Epithelial cell of proximal tubule (primary cell): ENCODE data around the gene FBXO27. TPM values are rescaled to one million over a fixed set of nuclear protein-coding genes. Genes with fewer than 3 reads are reported as not detected.
"Not testable (repeated sequence)": the region's sequence is repeated elsewhere in the genome, so short reads cannot be mapped to it uniquely, and the experiment has no call there.

Source experiments
- DNase-seq: peaks from one replicate; pipeline ENCODE4 v3.0.0-alpha.2; 2011; ENCODE audit warnings: low read depth
- H3K4me3 ChIP-seq: 2 replicates; pipeline ENCODE4 v1.5.1; 2011; ENCODE audit warnings: low read depth, mild to moderate bottlenecking, low read length
- total RNA-seq: library from RNA; depleted of rRNA; stranded (reverse); fragments of >200 nt; gene quantifications from 2 replicates; pipeline ENCODE4 v1.2.3, GENCODE V29; 2015
- TF ChIP-seq, protein P1 (sequence below): conservative IDR thresholded peaks from 2 replicates; pipeline ENCODE4 v1.5.1; 2012; ENCODE audit warnings: low read depth, mild to moderate bottlenecking, low read length

FBXO27 gene
- total RNA-seq, 1 donor from 2014 or later, result 14.3 TPM

DNA sequence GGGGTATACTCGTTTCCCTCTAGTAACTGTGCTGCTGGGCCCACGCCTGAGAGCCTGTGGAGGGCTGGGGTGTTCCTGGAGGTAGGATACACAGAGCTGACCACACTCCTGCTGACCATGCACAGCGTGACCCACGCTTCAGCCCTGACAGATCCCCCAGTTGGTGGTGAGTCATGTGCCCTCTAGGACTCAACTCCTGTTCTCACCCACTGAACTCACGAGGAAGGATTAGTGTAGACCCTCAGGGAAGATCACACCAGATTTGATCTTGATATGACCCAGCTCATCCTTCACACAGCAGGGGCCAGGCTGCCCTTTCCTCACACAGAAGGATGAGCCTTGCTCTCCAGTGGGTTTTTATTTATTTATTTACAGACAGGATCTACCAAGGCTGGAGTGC lies 38.5 kb upstream of the FBXO27 start:
- TF ChIP-seq, protein P1, sequence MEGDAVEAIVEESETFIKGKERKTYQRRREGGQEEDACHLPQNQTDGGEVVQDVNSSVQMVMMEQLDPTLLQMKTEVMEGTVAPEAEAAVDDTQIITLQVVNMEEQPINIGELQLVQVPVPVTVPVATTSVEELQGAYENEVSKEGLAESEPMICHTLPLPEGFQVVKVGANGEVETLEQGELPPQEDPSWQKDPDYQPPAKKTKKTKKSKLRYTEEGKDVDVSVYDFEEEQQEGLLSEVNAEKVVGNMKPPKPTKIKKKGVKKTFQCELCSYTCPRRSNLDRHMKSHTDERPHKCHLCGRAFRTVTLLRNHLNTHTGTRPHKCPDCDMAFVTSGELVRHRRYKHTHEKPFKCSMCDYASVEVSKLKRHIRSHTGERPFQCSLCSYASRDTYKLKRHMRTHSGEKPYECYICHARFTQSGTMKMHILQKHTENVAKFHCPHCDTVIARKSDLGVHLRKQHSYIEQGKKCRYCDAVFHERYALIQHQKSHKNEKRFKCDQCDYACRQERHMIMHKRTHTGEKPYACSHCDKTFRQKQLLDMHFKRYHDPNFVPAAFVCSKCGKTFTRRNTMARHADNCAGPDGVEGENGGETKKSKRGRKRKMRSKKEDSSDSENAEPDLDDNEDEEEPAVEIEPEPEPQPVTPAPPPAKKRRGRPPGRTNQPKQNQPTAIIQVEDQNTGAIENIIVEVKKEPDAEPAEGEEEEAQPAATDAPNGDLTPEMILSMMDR, result no peak
- no peak overlapping the region for H3K4me3 ChIP-seq
- DNase-seq, result no peak

DNA sequence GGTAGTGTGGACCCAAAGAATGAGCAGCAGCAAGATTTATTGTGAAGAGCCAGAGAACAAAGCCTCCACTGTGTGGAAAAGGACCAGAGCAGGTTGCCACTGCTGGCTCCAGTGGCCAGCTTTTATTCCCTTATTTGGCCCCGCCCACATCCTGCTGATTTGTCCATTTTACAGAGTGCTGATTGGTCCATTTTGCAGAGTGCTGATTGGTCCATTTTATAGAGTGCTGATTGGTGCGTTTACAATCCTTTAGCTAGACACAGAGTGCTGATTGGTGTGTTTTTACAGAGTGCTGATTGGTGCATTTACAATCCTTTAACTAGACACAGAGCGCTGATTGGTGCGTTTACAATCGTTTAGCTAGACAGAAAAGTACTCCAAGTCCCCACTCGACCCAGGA lies 35.9 kb upstream of the FBXO27 start:
- DNase-seq, H3K4me3 ChIP-seq: not testable (repeated sequence)

DNA sequence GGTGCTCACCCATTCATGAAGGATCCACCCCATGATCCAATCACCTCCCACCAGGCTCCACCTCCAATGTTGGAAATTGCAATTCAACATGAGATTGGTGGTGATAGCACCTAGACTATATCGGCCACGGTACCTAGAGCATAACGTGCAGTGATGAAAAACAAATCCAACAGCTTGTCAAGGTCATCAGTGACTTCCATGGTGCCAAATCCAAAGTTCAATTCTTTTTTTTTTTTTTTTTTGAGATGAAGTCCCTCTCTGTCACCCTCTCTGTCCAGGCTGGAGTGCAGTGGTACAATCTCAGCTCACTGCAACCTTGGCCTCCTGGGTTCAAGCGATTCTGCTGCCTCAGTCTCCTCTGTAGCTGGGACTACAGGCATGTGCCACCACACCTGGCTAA lies 34.8 kb upstream of the FBXO27 start:
- DNase-seq, result no peak
- TF ChIP-seq, protein P1, result no peak
- H3K4me3 ChIP-seq, result no peak overlapping the region

DNA sequence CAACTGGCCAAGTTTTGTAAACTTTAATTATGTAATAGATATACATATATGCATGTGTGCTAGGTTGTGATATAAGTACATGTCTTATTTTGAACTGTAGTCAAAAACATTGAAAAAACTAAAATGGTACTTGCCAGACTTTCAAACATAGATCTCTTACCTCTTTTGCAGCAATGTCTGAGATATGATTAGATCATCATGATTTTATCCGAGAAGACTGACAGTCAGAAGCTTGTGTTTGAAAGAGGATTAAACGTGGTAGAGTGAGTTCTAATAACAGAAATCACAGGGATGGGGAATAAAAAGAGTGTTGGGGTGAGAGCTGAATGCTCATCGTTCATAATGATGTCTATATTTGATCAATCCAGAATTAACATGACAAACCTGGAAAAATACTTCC lies 33.6 kb upstream of the FBXO27 start:
- no peak overlapping the region for H3K4me3 ChIP-seq
- TF ChIP-seq, protein P1, result no peak
- no peak for DNase-seq

DNA sequence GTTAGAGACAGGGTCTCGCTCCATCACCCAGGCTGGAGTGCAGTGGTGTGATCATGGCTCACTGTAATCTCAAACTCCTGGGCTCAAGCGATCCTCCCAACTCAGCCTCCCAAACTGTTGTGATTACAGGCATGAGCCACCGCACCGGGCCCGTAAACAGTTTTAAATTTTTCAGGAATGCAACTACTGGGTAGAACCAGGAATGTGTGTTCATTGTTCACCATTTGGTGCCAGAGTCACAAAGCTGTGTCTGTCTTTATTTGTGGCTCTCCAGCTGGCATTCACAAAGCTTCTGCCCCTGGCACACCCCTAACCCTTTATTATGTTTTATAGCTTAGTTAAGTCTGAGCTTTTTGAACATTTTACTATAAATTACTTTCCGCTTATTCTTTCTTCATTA lies 32.1 kb upstream of the FBXO27 start:
- TF ChIP-seq, protein P1, result no peak
- no peak overlapping the region for H3K4me3 ChIP-seq

DNA sequence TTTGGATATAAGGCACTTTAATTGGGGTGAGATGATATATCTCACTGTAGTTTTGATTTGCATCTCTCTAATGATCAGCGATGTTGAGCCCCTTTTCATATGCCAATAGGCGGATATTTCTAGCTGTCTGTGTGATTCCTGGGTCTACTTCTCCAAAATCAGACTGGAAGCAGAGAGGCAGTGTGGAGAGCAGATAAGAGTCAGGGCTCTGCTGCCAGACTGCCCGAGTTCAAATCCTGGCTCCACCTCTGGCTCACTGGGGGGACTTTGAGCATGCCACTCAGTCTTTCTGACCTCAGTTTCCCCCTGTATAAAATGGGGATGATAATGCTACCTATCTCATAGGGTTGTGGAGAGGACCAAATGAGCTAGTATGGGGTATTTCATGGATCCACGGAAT lies 27.8 kb upstream of the FBXO27 start:
- TF ChIP-seq, protein P1, result no peak
- no peak for DNase-seq
- no peak overlapping the region for H3K4me3 ChIP-seq

More for the DNA sequence above, 32.1 kb upstream of the FBXO27 start:
- DNase-seq, result no peak

DNA sequence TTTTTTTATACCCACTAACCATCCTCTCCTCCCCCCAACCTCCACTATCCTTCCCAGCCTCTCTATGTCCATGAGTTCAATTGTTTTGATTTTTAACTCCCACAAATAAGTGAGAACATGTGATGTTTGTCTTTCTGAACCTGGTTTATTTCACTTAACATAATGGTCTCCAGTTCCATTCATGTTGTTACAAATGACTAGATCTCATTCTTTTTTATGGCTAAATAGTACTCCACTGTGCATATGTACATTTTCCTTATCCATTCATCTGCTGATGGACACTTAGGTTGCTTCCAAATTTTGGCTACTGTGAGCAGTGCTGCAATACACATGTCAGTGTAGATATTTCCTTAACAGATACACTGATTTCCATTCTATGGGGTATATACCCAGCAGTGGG lies 27.0 kb upstream of the FBXO27 start:
- no peak overlapping the region for H3K4me3 ChIP-seq
- TF ChIP-seq, protein P1, result no peak
- DNase-seq, result no peak

DNA sequence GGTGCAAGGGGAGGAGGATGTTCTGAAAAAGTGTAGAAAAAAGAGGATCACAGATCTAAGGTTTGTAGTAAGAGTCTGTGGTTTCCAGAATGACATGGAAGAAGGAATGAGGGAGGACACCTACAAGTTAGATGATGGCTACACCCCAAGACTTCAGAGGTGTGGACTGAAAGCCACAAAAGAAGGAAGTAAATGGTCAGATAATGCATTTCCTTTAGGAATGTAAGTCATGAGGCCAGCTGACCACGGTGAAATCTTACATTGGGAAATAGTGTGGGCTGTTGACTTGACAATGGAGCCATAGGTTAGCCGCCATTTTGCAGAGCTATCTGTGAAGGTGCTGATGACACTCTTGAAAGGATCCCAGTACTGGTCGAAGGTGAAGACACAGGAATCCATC lies 25.3 kb upstream of the FBXO27 start:
- DNase-seq, result no peak
- TF ChIP-seq, protein P1, result no peak
- H3K4me3 ChIP-seq, result no peak overlapping the region
